ENCODE data around the gene STXBP1.

- TF ChIP-seq POLR2AphosphoS5 (IDR thresholded peaks at IDR 0.05; ENCODE audit: low read depth, low read length) = no peak
- TF ChIP-seq POLR2A (IDR thresholded peaks at IDR 0.05; ENCODE audit: low read depth, low read length) = no peak
- no peak for TF ChIP-seq PAX5 (IDR thresholded peaks at IDR 0.05; ENCODE audit: insufficient read depth, low read length, severe bottlenecking)
- TF ChIP-seq TAF1 (IDR thresholded peaks at IDR 0.05; ENCODE audit: low read depth, low read length) = no peak
Observed at GRCh38 chr9:127700140-127700539, 88.1 kb downstream of the STXBP1 start.
